ENCODE measurements around the gene DNASE1. TPM values are rescaled to one million over a fixed set of nuclear protein-coding genes. Genes with fewer than 3 reads are reported as not detected.
A peak's percentile ranks its signal among the peaks of the same experiment; 100 is the strongest.

DNASE1 gene
- total and polyA plus RNA-seq, 9 of the 15 experiments (the other 6 are each of a cell fraction or from before 2014, with no cell fraction given): 0.53 to 10.1 (median 5.9) TPM

DNA sequence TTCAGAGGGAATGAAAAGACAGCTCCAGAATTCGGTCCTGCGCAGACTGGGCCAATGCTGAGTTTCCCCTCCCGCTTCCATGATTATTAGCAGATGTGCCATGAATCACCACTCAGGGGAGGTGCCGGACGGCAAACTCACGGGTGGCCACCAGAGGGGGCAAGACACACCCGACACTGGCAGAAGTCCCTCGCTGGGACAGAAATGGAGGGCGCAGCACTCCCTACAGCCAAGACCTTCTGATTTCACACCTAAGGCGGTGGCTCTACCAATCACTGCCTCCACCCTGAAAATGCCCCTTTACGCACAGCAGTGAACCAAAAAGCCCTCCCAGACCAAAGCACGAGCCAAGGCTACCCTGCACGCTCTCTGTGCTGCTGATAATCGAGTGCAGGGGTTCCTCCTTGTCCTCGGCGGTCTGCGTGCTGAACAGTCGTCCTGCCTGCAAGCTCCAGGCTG lies 36.0 kb downstream of the DNASE1 start (continued):
- peak; percentile 71; the same call in 1 of the 2 replicates for TF ChIP-seq ZC3H11A (IDR thresholded peaks at IDR 0.05; ENCODE audit: low read depth, low read length)
- TF ChIP-seq, protein P1, sequence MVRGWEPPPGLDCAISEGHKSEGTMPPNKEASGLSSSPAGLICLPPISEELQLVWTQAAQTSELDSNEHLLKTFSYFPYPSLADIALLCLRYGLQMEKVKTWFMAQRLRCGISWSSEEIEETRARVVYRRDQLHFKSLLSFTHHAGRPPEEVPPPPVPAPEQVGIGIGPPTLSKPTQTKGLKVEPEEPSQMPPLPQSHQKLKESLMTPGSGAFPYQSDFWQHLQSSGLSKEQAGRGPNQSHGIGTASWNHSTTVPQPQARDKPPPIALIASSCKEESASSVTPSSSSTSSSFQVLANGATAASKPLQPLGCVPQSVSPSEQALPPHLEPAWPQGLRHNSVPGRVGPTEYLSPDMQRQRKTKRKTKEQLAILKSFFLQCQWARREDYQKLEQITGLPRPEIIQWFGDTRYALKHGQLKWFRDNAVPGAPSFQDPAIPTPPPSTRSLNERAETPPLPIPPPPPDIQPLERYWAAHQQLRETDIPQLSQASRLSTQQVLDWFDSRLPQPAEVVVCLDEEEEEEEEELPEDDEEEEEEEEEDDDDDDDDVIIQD (CRISPR knock-in tag; IDR thresholded peaks at IDR 0.05): no peak
- peak; percentile 36; the same call in 1 of the 2 replicates for TF ChIP-seq L3MBTL2 (IDR thresholded peaks at IDR 0.05)
- TF ChIP-seq ERF (CRISPR knock-in tag; IDR thresholded peaks at IDR 0.05): no peak
- TF ChIP-seq ZNF778 (CRISPR knock-in tag; IDR thresholded peaks at IDR 0.05): no peak
- TF ChIP-seq ZNF766 (CRISPR knock-in tag; conservative IDR thresholded peaks at IDR 0.05): 0 out of 2 replicates have a peak, but pooled peaks have one; percentile 33
- TF ChIP-seq, protein P2, sequence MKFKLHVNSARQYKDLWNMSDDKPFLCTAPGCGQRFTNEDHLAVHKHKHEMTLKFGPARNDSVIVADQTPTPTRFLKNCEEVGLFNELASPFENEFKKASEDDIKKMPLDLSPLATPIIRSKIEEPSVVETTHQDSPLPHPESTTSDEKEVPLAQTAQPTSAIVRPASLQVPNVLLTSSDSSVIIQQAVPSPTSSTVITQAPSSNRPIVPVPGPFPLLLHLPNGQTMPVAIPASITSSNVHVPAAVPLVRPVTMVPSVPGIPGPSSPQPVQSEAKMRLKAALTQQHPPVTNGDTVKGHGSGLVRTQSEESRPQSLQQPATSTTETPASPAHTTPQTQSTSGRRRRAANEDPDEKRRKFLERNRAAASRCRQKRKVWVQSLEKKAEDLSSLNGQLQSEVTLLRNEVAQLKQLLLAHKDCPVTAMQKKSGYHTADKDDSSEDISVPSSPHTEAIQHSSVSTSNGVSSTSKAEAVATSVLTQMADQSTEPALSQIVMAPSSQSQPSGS (CRISPR knock-in tag; IDR thresholded peaks at IDR 0.05): no peak
- TF ChIP-seq, protein P3, sequence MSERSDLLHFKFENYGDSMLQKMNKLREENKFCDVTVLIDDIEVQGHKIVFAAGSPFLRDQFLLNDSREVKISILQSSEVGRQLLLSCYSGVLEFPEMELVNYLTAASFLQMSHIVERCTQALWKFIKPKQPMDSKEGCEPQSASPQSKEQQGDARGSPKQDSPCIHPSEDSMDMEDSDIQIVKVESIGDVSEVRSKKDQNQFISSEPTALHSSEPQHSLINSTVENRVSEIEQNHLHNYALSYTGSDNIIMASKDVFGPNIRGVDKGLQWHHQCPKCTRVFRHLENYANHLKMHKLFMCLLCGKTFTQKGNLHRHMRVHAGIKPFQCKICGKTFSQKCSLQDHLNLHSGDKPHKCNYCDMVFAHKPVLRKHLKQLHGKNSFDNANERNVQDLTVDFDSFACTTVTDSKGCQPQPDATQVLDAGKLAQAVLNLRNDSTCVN (CRISPR knock-in tag; IDR thresholded peaks at IDR 0.05): no peak
- no peak for TF ChIP-seq ZNF644 (tag; IDR thresholded peaks at IDR 0.05; ENCODE audit: low read depth)
- TF ChIP-seq BRD9 (IDR thresholded peaks at IDR 0.05; ENCODE audit: low read depth, partially characterized antibody): peak; percentile 40
- TF ChIP-seq GATAD2A (IDR thresholded peaks at IDR 0.05): no peak
- no peak for TF ChIP-seq BMI1 (IDR thresholded peaks at IDR 0.05; ENCODE audit: low read length)
- TF ChIP-seq, protein P4, sequence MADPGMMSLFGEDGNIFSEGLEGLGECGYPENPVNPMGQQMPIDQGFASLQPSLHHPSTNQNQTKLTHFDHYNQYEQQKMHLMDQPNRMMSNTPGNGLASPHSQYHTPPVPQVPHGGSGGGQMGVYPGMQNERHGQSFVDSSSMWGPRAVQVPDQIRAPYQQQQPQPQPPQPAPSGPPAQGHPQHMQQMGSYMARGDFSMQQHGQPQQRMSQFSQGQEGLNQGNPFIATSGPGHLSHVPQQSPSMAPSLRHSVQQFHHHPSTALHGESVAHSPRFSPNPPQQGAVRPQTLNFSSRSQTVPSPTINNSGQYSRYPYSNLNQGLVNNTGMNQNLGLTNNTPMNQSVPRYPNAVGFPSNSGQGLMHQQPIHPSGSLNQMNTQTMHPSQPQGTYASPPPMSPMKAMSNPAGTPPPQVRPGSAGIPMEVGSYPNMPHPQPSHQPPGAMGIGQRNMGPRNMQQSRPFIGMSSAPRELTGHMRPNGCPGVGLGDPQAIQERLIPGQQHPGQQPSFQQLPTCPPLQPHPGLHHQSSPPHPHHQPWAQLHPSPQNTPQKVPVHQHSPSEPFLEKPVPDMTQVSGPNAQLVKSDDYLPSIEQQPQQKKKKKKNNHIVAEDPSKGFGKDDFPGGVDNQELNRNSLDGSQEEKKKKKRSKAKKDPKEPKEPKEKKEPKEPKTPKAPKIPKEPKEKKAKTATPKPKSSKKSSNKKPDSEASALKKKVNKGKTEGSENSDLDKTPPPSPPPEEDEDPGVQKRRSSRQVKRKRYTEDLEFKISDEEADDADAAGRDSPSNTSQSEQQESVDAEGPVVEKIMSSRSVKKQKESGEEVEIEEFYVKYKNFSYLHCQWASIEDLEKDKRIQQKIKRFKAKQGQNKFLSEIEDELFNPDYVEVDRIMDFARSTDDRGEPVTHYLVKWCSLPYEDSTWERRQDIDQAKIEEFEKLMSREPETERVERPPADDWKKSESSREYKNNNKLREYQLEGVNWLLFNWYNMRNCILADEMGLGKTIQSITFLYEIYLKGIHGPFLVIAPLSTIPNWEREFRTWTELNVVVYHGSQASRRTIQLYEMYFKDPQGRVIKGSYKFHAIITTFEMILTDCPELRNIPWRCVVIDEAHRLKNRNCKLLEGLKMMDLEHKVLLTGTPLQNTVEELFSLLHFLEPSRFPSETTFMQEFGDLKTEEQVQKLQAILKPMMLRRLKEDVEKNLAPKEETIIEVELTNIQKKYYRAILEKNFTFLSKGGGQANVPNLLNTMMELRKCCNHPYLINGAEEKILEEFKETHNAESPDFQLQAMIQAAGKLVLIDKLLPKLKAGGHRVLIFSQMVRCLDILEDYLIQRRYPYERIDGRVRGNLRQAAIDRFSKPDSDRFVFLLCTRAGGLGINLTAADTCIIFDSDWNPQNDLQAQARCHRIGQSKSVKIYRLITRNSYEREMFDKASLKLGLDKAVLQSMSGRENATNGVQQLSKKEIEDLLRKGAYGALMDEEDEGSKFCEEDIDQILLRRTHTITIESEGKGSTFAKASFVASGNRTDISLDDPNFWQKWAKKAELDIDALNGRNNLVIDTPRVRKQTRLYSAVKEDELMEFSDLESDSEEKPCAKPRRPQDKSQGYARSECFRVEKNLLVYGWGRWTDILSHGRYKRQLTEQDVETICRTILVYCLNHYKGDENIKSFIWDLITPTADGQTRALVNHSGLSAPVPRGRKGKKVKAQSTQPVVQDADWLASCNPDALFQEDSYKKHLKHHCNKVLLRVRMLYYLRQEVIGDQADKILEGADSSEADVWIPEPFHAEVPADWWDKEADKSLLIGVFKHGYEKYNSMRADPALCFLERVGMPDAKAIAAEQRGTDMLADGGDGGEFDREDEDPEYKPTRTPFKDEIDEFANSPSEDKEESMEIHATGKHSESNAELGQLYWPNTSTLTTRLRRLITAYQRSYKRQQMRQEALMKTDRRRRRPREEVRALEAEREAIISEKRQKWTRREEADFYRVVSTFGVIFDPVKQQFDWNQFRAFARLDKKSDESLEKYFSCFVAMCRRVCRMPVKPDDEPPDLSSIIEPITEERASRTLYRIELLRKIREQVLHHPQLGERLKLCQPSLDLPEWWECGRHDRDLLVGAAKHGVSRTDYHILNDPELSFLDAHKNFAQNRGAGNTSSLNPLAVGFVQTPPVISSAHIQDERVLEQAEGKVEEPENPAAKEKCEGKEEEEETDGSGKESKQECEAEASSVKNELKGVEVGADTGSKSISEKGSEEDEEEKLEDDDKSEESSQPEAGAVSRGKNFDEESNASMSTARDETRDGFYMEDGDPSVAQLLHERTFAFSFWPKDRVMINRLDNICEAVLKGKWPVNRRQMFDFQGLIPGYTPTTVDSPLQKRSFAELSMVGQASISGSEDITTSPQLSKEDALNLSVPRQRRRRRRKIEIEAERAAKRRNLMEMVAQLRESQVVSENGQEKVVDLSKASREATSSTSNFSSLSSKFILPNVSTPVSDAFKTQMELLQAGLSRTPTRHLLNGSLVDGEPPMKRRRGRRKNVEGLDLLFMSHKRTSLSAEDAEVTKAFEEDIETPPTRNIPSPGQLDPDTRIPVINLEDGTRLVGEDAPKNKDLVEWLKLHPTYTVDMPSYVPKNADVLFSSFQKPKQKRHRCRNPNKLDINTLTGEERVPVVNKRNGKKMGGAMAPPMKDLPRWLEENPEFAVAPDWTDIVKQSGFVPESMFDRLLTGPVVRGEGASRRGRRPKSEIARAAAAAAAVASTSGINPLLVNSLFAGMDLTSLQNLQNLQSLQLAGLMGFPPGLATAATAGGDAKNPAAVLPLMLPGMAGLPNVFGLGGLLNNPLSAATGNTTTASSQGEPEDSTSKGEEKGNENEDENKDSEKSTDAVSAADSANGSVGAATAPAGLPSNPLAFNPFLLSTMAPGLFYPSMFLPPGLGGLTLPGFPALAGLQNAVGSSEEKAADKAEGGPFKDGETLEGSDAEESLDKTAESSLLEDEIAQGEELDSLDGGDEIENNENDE (IDR thresholded peaks at IDR 0.05; ENCODE audit: low read depth, low read length): no peak
- TF ChIP-seq COPS2 (conservative IDR thresholded peaks at IDR 0.05): no peak
